Measurements from ENCODE around the gene SIPA1L3. TPM values are rescaled to one million over a fixed set of nuclear protein-coding genes. Genes with fewer than 3 reads are reported as not detected.

Gene SIPA1L3
- total RNA-seq, 2 donors from 2014 or later: 9.8 to 10.0 TPM

DNA sequence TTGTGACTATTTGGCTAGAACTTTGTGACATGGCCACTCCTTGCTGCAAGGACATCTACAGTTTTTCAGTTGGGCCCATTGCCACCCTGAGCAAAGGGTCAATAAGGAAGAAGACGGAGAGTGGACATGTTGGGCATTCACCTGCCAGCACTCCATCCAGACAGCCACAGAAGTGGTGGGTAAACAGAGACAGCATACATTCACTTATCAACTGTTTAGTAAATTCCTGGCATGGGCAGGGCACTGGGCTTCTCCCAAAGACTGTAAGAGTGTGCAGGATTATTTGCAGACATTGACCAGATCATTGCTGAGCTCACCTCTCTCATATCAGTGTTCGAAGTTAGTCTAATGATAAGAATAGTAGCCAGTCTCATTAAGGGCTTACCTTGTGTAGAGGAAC lies 29.2 kb downstream of the SIPA1L3 start:
- DNase-seq (no peak), ATAC-seq (no peak)
- intact Hi-C loops (cut with DNase I): no loop called here

DNA sequence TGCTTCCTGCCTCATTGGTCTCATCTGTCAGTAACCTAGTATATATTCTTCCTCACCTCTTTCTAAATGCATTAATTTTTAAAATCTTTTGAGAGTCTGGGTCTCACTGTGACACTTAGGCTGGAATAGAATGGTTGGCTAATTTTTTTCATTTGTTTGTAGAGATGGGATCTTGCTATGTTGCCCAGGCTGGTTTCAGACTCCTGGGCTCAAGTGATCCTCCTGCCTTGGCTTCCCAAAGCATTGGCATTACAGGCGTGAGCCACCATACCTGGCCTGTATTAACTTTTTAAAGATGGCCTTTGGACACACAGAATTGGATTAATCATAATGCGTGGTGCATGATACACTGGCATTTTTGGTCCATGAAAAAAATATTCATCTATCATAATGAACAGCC lies 29.9 kb downstream of the SIPA1L3 start:
- DNase-seq: no peak
- no peak for ATAC-seq

GRCh38 chr19:37938353-37938752 lies 31.3 kb downstream of the SIPA1L3 start:
- intact Hi-C loops (cut with DNase I): no loop called here
- no peak for ATAC-seq
- DNase-seq: no peak

More for the DNA sequence above, 29.9 kb downstream of the SIPA1L3 start:
- intact Hi-C loops (cut with DNase I): no loop called here

- DNase-seq: no peak
- intact Hi-C loops (cut with DNase I): no loop called here
- ATAC-seq: no peak
These were observed 34.9 kb downstream of the SIPA1L3 start for GRCh38 chr19:37941782-37942515.

DNA sequence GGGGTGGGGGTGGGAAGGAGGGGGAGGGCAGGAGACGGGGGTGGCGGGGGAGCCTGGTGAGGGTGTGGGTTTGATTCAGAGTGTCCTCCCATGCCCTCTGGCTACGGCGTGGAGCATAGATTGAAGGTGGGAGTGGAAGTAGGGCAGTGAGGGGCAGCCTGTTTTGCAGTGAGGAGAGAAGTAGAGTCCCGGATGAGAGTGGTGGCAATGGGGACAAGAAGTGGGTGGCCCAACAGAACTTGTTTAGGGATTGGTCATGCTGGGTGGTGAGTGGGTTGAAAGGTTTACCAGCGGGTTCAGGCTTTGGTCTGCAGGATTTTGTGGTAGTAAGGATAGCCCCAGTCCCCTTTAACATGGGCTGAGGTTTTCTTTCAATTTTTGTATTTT lies 35.5 kb downstream of the SIPA1L3 start:
- ATAC-seq: no peak
- intact Hi-C loops (cut with DNase I): no loop called here
- DNase-seq: no peak

GRCh38 chr19:37943480-37943879 lies 36.5 kb downstream of the SIPA1L3 start:
- DNase-seq: no peak
- peak; percentile 86 to 94 for ATAC-seq
- intact Hi-C loops (cut with DNase I): no loop called here

GRCh38 chr19:37946132-37946531 lies 39.1 kb downstream of the SIPA1L3 start:
- no peak for DNase-seq
- ATAC-seq: no peak
- intact Hi-C loops (cut with DNase I): no loop called here

DNA sequence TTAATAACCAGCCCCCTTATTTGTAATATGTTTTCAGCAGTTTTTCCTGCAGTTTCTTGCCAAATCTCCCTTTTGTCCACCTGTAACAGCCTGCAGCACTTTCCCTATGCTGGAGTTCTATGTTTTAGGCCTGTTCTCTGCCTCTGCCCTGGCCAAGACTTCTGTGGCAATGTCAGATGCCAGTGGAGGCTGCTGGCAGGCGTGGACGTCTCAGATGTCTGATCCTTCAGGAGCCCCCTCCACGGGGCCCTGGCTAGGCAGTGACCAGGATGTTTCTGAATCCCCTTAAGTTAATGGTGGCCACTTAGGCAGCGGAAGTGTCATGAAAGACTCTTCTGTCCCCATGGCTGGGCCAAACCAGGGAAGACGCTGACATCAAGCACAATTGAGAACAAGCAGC lies 40.8 kb downstream of the SIPA1L3 start:
- intact Hi-C loops (cut with DNase I): no loop called here
- DNase-seq (no peak), ATAC-seq (no peak)

GRCh38 chr19:37948362-37948761 lies 41.4 kb downstream of the SIPA1L3 start:
- intact Hi-C loops (cut with DNase I): no loop called here
- ATAC-seq (no peak), DNase-seq (no peak)

GRCh38 chr19:37950471-37951175 lies 43.6 kb downstream of the SIPA1L3 start:
- DNase-seq (no peak), ATAC-seq (no peak)
- intact Hi-C loops (cut with DNase I): no loop called here

DNA sequence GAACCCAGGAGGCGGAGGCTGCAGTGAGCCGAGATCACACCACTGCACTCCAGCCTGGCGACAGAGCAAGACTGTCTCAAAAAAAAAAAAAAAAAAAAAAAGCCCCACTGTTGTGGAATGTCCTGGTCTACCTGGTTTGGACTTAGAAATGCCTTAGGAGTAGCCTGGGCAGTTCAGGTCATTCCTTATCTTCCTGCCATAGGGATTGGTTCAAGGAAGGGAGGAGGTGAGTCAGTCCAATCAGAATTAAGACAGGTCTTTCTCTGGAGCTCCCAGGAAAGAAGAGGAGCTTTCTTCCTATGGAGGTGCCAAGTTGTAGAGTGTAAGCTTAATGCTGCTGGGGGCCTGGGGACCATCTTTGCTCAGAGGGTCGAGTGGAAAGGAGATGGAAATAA lies 44.8 kb downstream of the SIPA1L3 start:
- DNase-seq (no peak), ATAC-seq (peak in 1 of 2 donors; percentile 23)
- intact Hi-C loops (cut with DNase I): no loop called here

- no peak for ATAC-seq
- DNase-seq: no peak
- intact Hi-C loops (cut with DNase I): no loop called here
These were observed 46.3 kb downstream of the SIPA1L3 start for GRCh38 chr19:37953171-37953917.

DNA sequence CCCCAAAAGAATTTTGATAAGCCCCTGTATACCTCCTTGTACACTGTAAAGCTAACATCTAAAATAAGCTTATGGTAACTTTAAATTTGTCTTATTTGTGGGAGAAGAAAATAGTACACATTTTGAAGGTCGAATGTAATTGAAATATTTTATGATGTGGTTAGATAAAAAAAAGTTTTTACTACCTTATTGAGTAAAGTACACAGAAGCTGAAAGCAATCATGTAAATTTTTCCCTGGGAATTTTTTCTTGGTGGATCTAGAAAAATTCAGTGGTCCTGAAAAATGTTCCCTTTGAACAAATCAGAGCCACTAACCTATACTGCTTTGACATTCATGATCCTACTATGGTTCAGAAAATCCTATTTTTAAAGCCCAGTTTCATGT lies 46.9 kb downstream of the SIPA1L3 start:
- intact Hi-C loops (cut with DNase I): no loop called here
- no peak for ATAC-seq
- DNase-seq: no peak

GRCh38 chr19:37954421-37954874 lies 47.4 kb downstream of the SIPA1L3 start:
- no peak for ATAC-seq
- intact Hi-C loops (cut with DNase I): no loop called here

DNA sequence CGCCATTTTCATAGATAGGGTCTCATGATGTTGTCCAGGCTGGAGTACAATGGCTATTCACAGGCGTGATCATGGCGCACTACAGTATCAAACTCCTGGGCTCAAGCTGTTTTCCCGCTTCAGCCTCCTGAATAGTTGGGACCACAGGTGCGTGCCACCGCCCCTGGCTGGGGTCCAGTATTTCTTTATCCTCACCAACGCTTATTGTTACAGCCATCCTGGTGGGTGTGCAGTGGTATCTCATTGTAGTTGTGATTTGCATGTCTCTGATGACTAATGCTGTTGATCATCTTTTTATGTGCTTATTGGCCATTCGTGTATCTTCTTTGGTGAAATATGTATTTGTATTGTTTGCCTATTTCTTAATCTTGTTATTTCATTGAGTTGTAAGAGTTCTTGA lies 49.0 kb downstream of the SIPA1L3 start:
- intact Hi-C loops (cut with DNase I): no loop called here
- no peak for DNase-seq
- ATAC-seq: no peak

More at GRCh38 chr19:37954421-37954874, 47.4 kb downstream of the SIPA1L3 start:
- DNase-seq: no peak

DNA sequence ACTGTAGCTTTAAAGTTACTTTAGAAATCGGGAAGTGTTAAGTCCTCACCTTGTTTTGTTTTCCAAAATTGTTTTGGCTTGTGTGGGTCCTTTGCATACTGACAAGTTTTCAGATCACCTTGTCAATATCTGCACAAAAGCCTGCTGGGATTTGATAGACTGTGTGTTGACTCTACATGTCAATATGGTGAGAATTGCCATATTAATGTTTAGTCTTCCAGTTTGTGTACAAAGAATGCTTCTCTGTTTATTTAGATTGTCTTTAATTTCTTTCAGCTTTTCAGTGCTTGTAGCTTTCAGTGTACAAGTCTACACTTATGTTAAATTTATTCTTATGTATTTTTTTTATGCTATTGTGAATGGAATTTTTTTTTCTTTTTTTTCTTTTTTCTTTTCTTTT lies 50.2 kb downstream of the SIPA1L3 start:
- intact Hi-C loops (cut with DNase I): no loop called here
- DNase-seq (no peak), ATAC-seq (no peak)

GRCh38 chr19:37959665-37960114 lies 52.7 kb downstream of the SIPA1L3 start:
- intact Hi-C loops (cut with DNase I): no loop called here
- DNase-seq (no peak), ATAC-seq (no peak)

- intact Hi-C loops (cut with DNase I): no loop called here
- ATAC-seq: no peak
- DNase-seq: no peak
These were observed 54.2 kb downstream of the SIPA1L3 start for GRCh38 chr19:37961198-37961597.

GRCh38 chr19:37963190-37963936 lies 56.4 kb downstream of the SIPA1L3 start:
- no peak for DNase-seq
- ATAC-seq: peak in 1 of 2 donors; percentile 68
- intact Hi-C loops (cut with DNase I): no loop called here

Data from left cardiac atrium (tissue), 4 donors.